Dendritic cell treated with granulocyte-macrophage colony-stimulating factor and Interleukin-4, amounts not matched to agents 40 ng/mL and 50 ng/mL, for 4 days (primary cell): ENCODE results near the gene LYPD6B.

ENCODE experiments used
- H3K27ac Mint-ChIP-seq: one replicate; pipeline ENCODE4 v1.8.0; 2022; ENCODE audit warnings: mild to moderate bottlenecking, mixed read lengths
- H3K27me3 Mint-ChIP-seq: one replicate; pipeline ENCODE4 v1.8.0; 2022; ENCODE audit warnings: mild to moderate bottlenecking, mixed read lengths
- H3K36me3 Mint-ChIP-seq: one replicate; pipeline ENCODE4 v1.8.0; 2022; ENCODE audit warnings: low read depth, mixed read lengths
- H3K4me1 Mint-ChIP-seq: one replicate; pipeline ENCODE4 v1.8.0; 2022; ENCODE audit warnings: low read depth, mixed read lengths
- H3K4me3 Mint-ChIP-seq: one replicate; pipeline ENCODE4 v1.8.0; 2022; ENCODE audit warnings: mild to moderate bottlenecking, moderate library complexity, mixed read lengths
- H3K9me3 Mint-ChIP-seq: one replicate; pipeline ENCODE4 v1.8.0; 2022; ENCODE audit warnings: mixed read lengths
- intact Hi-C: fragments of 100-400 bp; cut with micrococcal nuclease; formaldehyde crosslinking; loops from one replicate; pipeline ENCODE4 v1.15.0; 2022

The LYPD6B gene

GRCh38 chr2:149064365-149064841, 25.9 kb downstream of the LYPD6B start:
- H3K36me3 Mint-ChIP-seq, result no peaks in the 10 kb centered on the region
- H3K27me3 Mint-ChIP-seq, result no peaks in the 10 kb centered on the region
- peaks cover 9% of the 10 kb centered on the region for H3K4me1 Mint-ChIP-seq
- H3K27ac Mint-ChIP-seq, result no peak overlapping the region
- H3K4me3 Mint-ChIP-seq, result no peak overlapping the region
- intact Hi-C loops, result no loop called here
- H3K9me3 Mint-ChIP-seq, result no peaks in the 10 kb centered on the region

- intact Hi-C loops, result no loop called here
- H3K27ac Mint-ChIP-seq, result no peak overlapping the region
- H3K36me3 Mint-ChIP-seq, result no peaks in the 10 kb centered on the region
Observed at GRCh38 chr2:149064856-149065630, 26.5 kb downstream of the LYPD6B start.

GRCh38 chr2:149068225-149068995, 29.9 kb downstream of the LYPD6B start:
- Mint-ChIP-seq H3K4me1 (peaks cover 11% of the 10 kb centered on the region), H3K36me3 (no peaks in the 10 kb centered on the region), H3K9me3 (no peaks in the 10 kb centered on the region), H3K27ac (no peak overlapping the region), H3K27me3 (no peaks in the 10 kb centered on the region), H3K4me3 (no peak overlapping the region)
- intact Hi-C loops, result no loop called here

More at GRCh38 chr2:149064856-149065630, 26.5 kb downstream of the LYPD6B start:
- Mint-ChIP-seq H3K4me3 (no peak overlapping the region), H3K27me3 (no peaks in the 10 kb centered on the region), H3K4me1 (peaks cover 11% of the 10 kb centered on the region), H3K9me3 (no peaks in the 10 kb centered on the region)

GRCh38 chr2:149068996-149069888, 30.7 kb downstream of the LYPD6B start:
- H3K36me3 Mint-ChIP-seq, result no peaks in the 10 kb centered on the region
- H3K27me3 Mint-ChIP-seq, result no peaks in the 10 kb centered on the region
- H3K9me3 Mint-ChIP-seq, result no peaks in the 10 kb centered on the region
- peaks cover 11% of the 10 kb centered on the region for H3K4me1 Mint-ChIP-seq
- H3K27ac Mint-ChIP-seq, result no peak overlapping the region
- no peak overlapping the region for H3K4me3 Mint-ChIP-seq
- intact Hi-C loops, result no loop called here

GRCh38 chr2:149070681-149071320, 32.3 kb downstream of the LYPD6B start:
- Mint-ChIP-seq H3K4me3 (no peak overlapping the region), H3K36me3 (no peaks in the 10 kb centered on the region), H3K27ac (no peak overlapping the region), H3K9me3 (no peaks in the 10 kb centered on the region), H3K4me1 (peaks cover 11% of the 10 kb centered on the region), H3K27me3 (peaks cover 1% of the 10 kb centered on the region)
- intact Hi-C loops, result no loop called here

- intact Hi-C loops, result no loop called here
- Mint-ChIP-seq H3K27me3 (peaks cover 2% of the 10 kb centered on the region), H3K36me3 (no peaks in the 10 kb centered on the region), H3K4me1 (peaks cover 4% of the 10 kb centered on the region), H3K4me3 (no peak overlapping the region), H3K27ac (no peak overlapping the region), H3K9me3 (no peaks in the 10 kb centered on the region)
Observed at GRCh38 chr2:149075105-149075504, 36.6 kb downstream of the LYPD6B start.

- no peak overlapping the region for H3K27ac Mint-ChIP-seq
- peaks cover 2% of the 10 kb centered on the region for H3K27me3 Mint-ChIP-seq
- H3K9me3 Mint-ChIP-seq, result no peaks in the 10 kb centered on the region
- intact Hi-C loops, result no loop called here
- peaks cover 4% of the 10 kb centered on the region for H3K4me1 Mint-ChIP-seq
- no peak overlapping the region for H3K4me3 Mint-ChIP-seq
- no peaks in the 10 kb centered on the region for H3K36me3 Mint-ChIP-seq
Observed at GRCh38 chr2:149075853-149076252, 37.4 kb downstream of the LYPD6B start.

GRCh38 chr2:149076863-149077412, 38.4 kb downstream of the LYPD6B start:
- H3K36me3 Mint-ChIP-seq, result no peaks in the 10 kb centered on the region
- no peak overlapping the region for H3K4me3 Mint-ChIP-seq
- intact Hi-C loops, result no loop called here
- peaks cover 2% of the 10 kb centered on the region for H3K27me3 Mint-ChIP-seq
- peaks cover 7% of the 10 kb centered on the region for H3K4me1 Mint-ChIP-seq
- no peaks in the 10 kb centered on the region for H3K9me3 Mint-ChIP-seq
- no peak overlapping the region for H3K27ac Mint-ChIP-seq

- H3K36me3 Mint-ChIP-seq, result no peaks in the 10 kb centered on the region
- no peaks in the 10 kb centered on the region for H3K9me3 Mint-ChIP-seq
- peaks cover 2% of the 10 kb centered on the region for H3K27me3 Mint-ChIP-seq
- intact Hi-C loops, result no loop called here
- no peak overlapping the region for H3K4me3 Mint-ChIP-seq
- no peak overlapping the region for H3K27ac Mint-ChIP-seq
- peaks cover 16% of the 10 kb centered on the region for H3K4me1 Mint-ChIP-seq
Observed at GRCh38 chr2:149077861-149078260, 39.4 kb downstream of the LYPD6B start.

- Mint-ChIP-seq H3K4me3 (no peak overlapping the region), H3K9me3 (no peaks in the 10 kb centered on the region), H3K27me3 (peaks cover 2% of the 10 kb centered on the region), H3K36me3 (no peaks in the 10 kb centered on the region), H3K4me1 (peaks cover 31% of the 10 kb centered on the region), H3K27ac (no peak overlapping the region)
- intact Hi-C loops, result no loop called here
Observed at GRCh38 chr2:149080099-149080498, 41.6 kb downstream of the LYPD6B start.

- Mint-ChIP-seq H3K4me1 (peaks cover 40% of the 10 kb centered on the region), H3K36me3 (no peaks in the 10 kb centered on the region), H3K27me3 (no peaks in the 10 kb centered on the region), H3K4me3 (no peak overlapping the region), H3K27ac (no peak overlapping the region), H3K9me3 (no peaks in the 10 kb centered on the region)
- intact Hi-C loops, result no loop called here
Observed at GRCh38 chr2:149080971-149081370, 42.5 kb downstream of the LYPD6B start.

- Mint-ChIP-seq H3K36me3 (no peaks in the 10 kb centered on the region), H3K4me3 (no peak overlapping the region)
Observed at GRCh38 chr2:149082079-149082478, 43.6 kb downstream of the LYPD6B start.

GRCh38 chr2:149082735-149083134, 44.2 kb downstream of the LYPD6B start:
- H3K4me1 Mint-ChIP-seq, result peaks cover 46% of the 10 kb centered on the region
- no peaks in the 10 kb centered on the region for H3K9me3 Mint-ChIP-seq

More at GRCh38 chr2:149082079-149082478, 43.6 kb downstream of the LYPD6B start:
- Mint-ChIP-seq H3K27ac (no peak overlapping the region), H3K27me3 (no peaks in the 10 kb centered on the region), H3K9me3 (no peaks in the 10 kb centered on the region), H3K4me1 (peaks cover 46% of the 10 kb centered on the region)
- intact Hi-C loops, result no loop called here

More at GRCh38 chr2:149082735-149083134, 44.2 kb downstream of the LYPD6B start:
- Mint-ChIP-seq H3K27ac (no peak overlapping the region), H3K4me3 (no peak overlapping the region), H3K27me3 (no peaks in the 10 kb centered on the region), H3K36me3 (no peaks in the 10 kb centered on the region)
- intact Hi-C loops, result no loop called here
